GM12878 (cell line): ENCODE data around the gene CCL22. TPM values are rescaled to one million over a fixed set of nuclear protein-coding genes. Genes with fewer than 3 reads are reported as not detected.

Source experiments
- ATAC-seq: fragments of 200-7000 bp; cut with Tn5 transposase; 3 replicates; pipeline ENCODE4 v1.9.1; 2020; ENCODE audit warnings: mild to moderate bottlenecking, moderate library complexity
- BruUV-seq: library from RNA; stranded (reverse); fragments of 400-500 nt; replicated peaks from 2 replicates; lab custom pipeline; 2021; lab: Mats Ljungman, UMichigan
- CTCF ChIA-PET: fragments of 300-600 bp; sonication (Branson Sonifier 250); formaldehyde crosslinking; extraction: SDS; loops from one replicate; lab custom pipeline; 2021; ENCODE audit warnings: inconsistent platforms; lab: Yijun Ruan, JAX
- POLR2A ChIA-PET: fragments of 350-600 bp; formaldehyde crosslinking; extraction: SDS; loops from one replicate; lab custom pipeline; 2021; ENCODE audit warnings: inconsistent platforms; lab: Charles Lee
- RAD21 ChIA-PET: fragments of 300-600 bp; sonication (Branson Sonifier 250); formaldehyde crosslinking; loops from one replicate; lab custom pipeline; 2023; ENCODE audit warnings: antibody characterized with exemption; ENCODE audit not compliant: unreplicated experiment; lab: Charles Lee
- SMC1A ChIA-PET: fragments of 300-600 bp; sonication (Branson Sonifier 250); formaldehyde crosslinking; loops from one replicate; lab custom pipeline; 2023; ENCODE audit not compliant: unreplicated experiment, uncharacterized antibody; lab: Charles Lee
- DNase-seq: peaks from one replicate; pipeline ENCODE4 v3.0.0-alpha.2; 2011; ENCODE audit warnings: low read depth, low spot score
- FAIRE-seq: peaks from 3 replicates; lab custom pipeline; 2011; peaks lifted over from hg19 to GRCh38; lab: Jason Lieb, UNC
- H2AFZ ChIP-seq: 2 replicates; pipeline ENCODE4 v1.6.0; 2011; ENCODE audit warnings: low read depth, low read length, control low read depth; ENCODE audit not compliant: control insufficient read depth
- H3K27ac ChIP-seq: 2 replicates; pipeline ENCODE4 v1.5.1; 2011; ENCODE audit warnings: control low read depth; ENCODE audit not compliant: control insufficient read depth, insufficient read depth
- H3K27me3 ChIP-seq, 2 experiments: replicated peaks in 1 of 2; 2 replicates each; pipeline versions ENCODE4 v1.6.0 to v1.6.1; 2011; ENCODE audit warnings: low read length in 1 of 2; ENCODE audit not compliant: control insufficient read depth in 2 of 2, insufficient read depth in 2 of 2
- H3K36me3 ChIP-seq, 2 experiments: 2 replicates each; pipeline ENCODE4 v1.5.1; 2011; ENCODE audit warnings: low read length in 1 of 2; ENCODE audit not compliant: control insufficient read depth in 2 of 2, insufficient read depth in 2 of 2
- H3K4me1 ChIP-seq: 2 replicates; pipeline ENCODE4 v1.6.1; 2011; ENCODE audit warnings: mild to moderate bottlenecking, low read length, moderate library complexity, mixed read lengths; ENCODE audit not compliant: control insufficient read depth, insufficient read depth
- H3K4me2 ChIP-seq: 2 replicates; pipeline ENCODE4 v1.6.0; 2011; ENCODE audit warnings: control low read depth; ENCODE audit not compliant: control insufficient read depth, insufficient read depth
- H3K4me3 ChIP-seq: fragments of 200-600 bp; sonication (generic); 2 replicates; pipeline ENCODE4 v1.5.1; 2016
- H3K79me2 ChIP-seq: 2 replicates; pipeline ENCODE4 v1.6.0; 2011; ENCODE audit warnings: low read length; ENCODE audit not compliant: control insufficient read depth, insufficient read depth
- H3K9ac ChIP-seq: 2 replicates; pipeline ENCODE4 v1.8.0; 2011; ENCODE audit warnings: low read length, control low read depth, mixed read lengths; ENCODE audit not compliant: control insufficient read depth, insufficient read depth
- H3K9me3 ChIP-seq: replicated peaks from 3 replicates; pipeline ENCODE4 v1.5.1; 2011; ENCODE audit warnings: mild to moderate bottlenecking, low read length; ENCODE audit not compliant: control insufficient read depth, insufficient read depth
- H4K20me1 ChIP-seq: 2 replicates; pipeline ENCODE4 v1.6.0; 2011; ENCODE audit not compliant: control insufficient read depth, insufficient read depth
- CEBPB ChIP-seq, 2 experiments: fragments of 150-350 bp in 1 of 2; IDR thresholded peaks; 2 replicates each; pipeline ENCODE4 v1.6.1; 2012 to 2014; ENCODE audit warnings: low read depth in 2 of 2, low read length in 2 of 2, borderline replicate concordance in 1 of 2, inconsistent platforms in 1 of 2
- DPF2 ChIP-seq: fragments of 450-650 bp; IDR thresholded peaks from 2 replicates; pipeline ENCODE4 v1.6.1; 2017; ENCODE audit warnings: mild to moderate bottlenecking
- EED ChIP-seq: sonication (generic); IDR thresholded peaks from 2 replicates; pipeline ENCODE4 v1.6.1; 2016; ENCODE audit warnings: antibody characterized with exemption, low read depth
- ELK1 ChIP-seq: IDR thresholded peaks from 2 replicates; pipeline ENCODE4 v1.6.1; 2012; ENCODE audit warnings: low read depth, low read length, improper control_type of control experiment
- JUND ChIP-seq: IDR thresholded peaks from 2 replicates; pipeline ENCODE4 v1.6.1; 2012; ENCODE audit warnings: low read depth, mild to moderate bottlenecking, low read length, improper control_type of control experiment, moderate library complexity
- NKRF ChIP-seq: fragments of 450-650 bp; conservative IDR thresholded peaks from 2 replicates; pipeline ENCODE4 v1.6.1; 2017; ENCODE audit warnings: mild to moderate bottlenecking, moderate library complexity
- RFX5 ChIP-seq: IDR thresholded peaks from 2 replicates; pipeline ENCODE4 v1.6.1; 2011; ENCODE audit warnings: low read depth, low read length, improper control_type of control experiment
- SRF ChIP-seq, 2 experiments: IDR thresholded peaks; 2 replicates each; pipeline ENCODE4 v1.6.1; 2011; ENCODE audit warnings: low read depth in 2 of 2, low read length in 2 of 2, mild to moderate bottlenecking in 1 of 2, moderate library complexity in 1 of 2
- SUZ12 ChIP-seq: fragments of 200-600 bp; sonication (generic); IDR thresholded peaks from one replicate; pipeline ENCODE4 v1.6.1; 2018; ENCODE audit warnings: antibody characterized with exemption, mild to moderate bottlenecking; ENCODE audit not compliant: unreplicated experiment
- ZBED1 ChIP-seq: IDR thresholded peaks from 2 replicates; pipeline ENCODE4 v1.6.1; 2016; ENCODE audit warnings: borderline replicate concordance
- WGBS: methylation state at CpG from one replicate; pipeline ENCODE4 v1.1.6; 2016; ENCODE audit warnings: low lambda C conversion rate; ENCODE audit not compliant: insufficient replicate concordance, insufficient coverage; ENCODE audit errors: missing lambda C conversion rate; 5-methylcytosine and 5-hydroxymethylcytosine counted together
- in situ Hi-C: fragments of 300-500 bp; cut with MboI; formaldehyde crosslinking; loops from 9 replicates; pipeline ENCODE4 v1.14.3; 2018; ENCODE audit warnings: mixed read lengths
- intact Hi-C: fragments of 100-400 bp; cut with micrococcal nuclease; formaldehyde crosslinking; loops from one replicate; pipeline ENCODE4 v1.14.2; 2022; ENCODE audit not compliant: unreplicated experiment
- polyA plus RNA-seq, 11 experiments: library from polyadenylated mRNA; depleted of rRNA in 4 of 11; unstranded in 6 of 11; stranded (reverse) in 5 of 11; fragments of >200 nt; fragmentation: Nextera tagmentation in 4 of 11; fragmentation: Illumina TruSeq in 1 of 11; extraction: Ambion mirVana in 4 of 11; extraction: Trizol in 1 of 11; gene quantifications; 1 replicate in 1 of 11; 2 replicates in 10 of 11; pipeline versions ENCODE4 v1.2.1 to v1.2.3, GENCODE V29; 2011 to 2016; ENCODE audit warnings: inconsistent platforms in 2 of 11, missing spikeins in 2 of 11, low read depth in 1 of 11
- total RNA-seq, 4 experiments: library from RNA; depleted of rRNA in 3 of 4; stranded (reverse); fragments of >200 nt in 3 of 4; fragmentation: Illumina TruSeq in 1 of 4; extraction: Trizol in 1 of 4; gene quantifications; 2 replicates each; pipeline versions ENCODE4 v1.2.1 to v1.2.3, GENCODE V29; 2013 to 2021

The CCL22 gene
- total and polyA plus RNA-seq, 10 of the 15 experiments (the other 5 are each of a cell fraction or from before 2014, with no cell fraction given), result 38.0 to 704 (median 349) TPM

- SMC1A ChIA-PET, result interaction anchor here (0.9 to 1.4 kb wide), 3 partner anchors 13 to 16 kb away, joined by 3 to 4 read pairs (median 3); no protein-coding TSS in a partner anchor
These were observed 2.6 kb upstream of the CCL22 start for GRCh38 chr16:57355898-57356414.

DNA sequence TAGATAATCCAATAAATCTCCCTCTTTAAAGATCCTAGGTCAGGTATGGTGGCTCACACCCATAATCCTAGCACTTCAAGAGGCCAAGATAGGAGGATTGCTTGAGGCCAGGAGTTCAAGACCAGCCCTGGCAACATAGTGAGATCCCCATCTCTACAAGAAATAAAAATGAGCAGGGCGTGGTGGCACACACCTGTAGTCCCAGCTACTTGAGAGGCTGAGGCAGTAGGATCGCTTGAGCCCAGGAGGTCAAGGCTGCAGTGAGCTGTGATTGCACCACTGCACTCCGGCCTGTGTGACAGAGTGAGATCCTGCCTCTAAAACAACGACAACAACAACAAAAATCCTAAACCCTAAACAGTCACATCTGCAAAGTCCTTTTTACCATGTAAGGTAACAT, 2.0 kb upstream of the CCL22 start:
- in situ Hi-C loops, result no loop called here
- H4K20me1 ChIP-seq, result no peaks in the 10 kb centered on the region

More at GRCh38 chr16:57355898-57356414, 2.6 kb upstream of the CCL22 start:
- CTCF ChIA-PET, result interaction anchor here (1.0 to 1.3 kb wide), 2 partner anchors 15 to 63 kb away, joined by 3 to 4 read pairs; no protein-coding TSS in a partner anchor
- Histone ChIP-seq H3K36me3 (no peaks in the 10 kb centered on the region), H3K4me1 (peaks cover 31% of the 10 kb centered on the region), H3K27me3 (no peaks in the 10 kb centered on the region), H4K20me1 (no peaks in the 10 kb centered on the region), H3K79me2 (no peaks in the 10 kb centered on the region), H3K4me3 (no peak overlapping the region), H3K27ac (no peak overlapping the region), H3K9ac (no peak overlapping the region), H3K4me2 (no peak overlapping the region), H3K9me3 (no peaks in the 10 kb centered on the region), H2AFZ (no peak overlapping the region)
- POLR2A ChIA-PET, result interaction anchor here (1.1 to 1.6 kb wide), 3 partner anchors 22 to 57 kb away, joined by 3 to 5 read pairs (median 5); no protein-coding TSS in a partner anchor
- in situ Hi-C loops (no loop called here), intact Hi-C loops (loop anchor here (5.0 kb wide), 1 partner anchor 54 kb away; no protein-coding TSS in a partner anchor)
- DNase-seq (no peak), FAIRE-seq (no peak), ATAC-seq (no peak)
- TF ChIP-seq DPF2, result 0 out of 2 replicates have a peak, but pooled peaks have one; percentile 36
- no peak for TF ChIP-seq ELK1
- 71% methylated on average over 5 of the region's 5 CpGs for WGBS
- RAD21 ChIA-PET, result interaction anchor here (0.6 to 3.4 kb wide), 3 partner anchors 16 to 61 kb away, joined by 3 to 14 read pairs (median 3); no protein-coding TSS in a partner anchor
- no TSS peak for BruUV-seq

More for the DNA sequence above, 2.0 kb upstream of the CCL22 start:
- Histone ChIP-seq H3K4me3 (no peak overlapping the region), H2AFZ (no peak overlapping the region), H3K9me3 (no peaks in the 10 kb centered on the region), H3K27me3 (no peaks in the 10 kb centered on the region), H3K4me2 (no peak overlapping the region), H3K27ac (no peak overlapping the region), H3K9ac (no peak overlapping the region), H3K36me3 (no peaks in the 10 kb centered on the region), H3K79me2 (no peaks in the 10 kb centered on the region), H3K4me1 (peaks cover 31% of the 10 kb centered on the region)
- no peak for FAIRE-seq
- POLR2A ChIA-PET, result interaction anchor here (1.4 to 1.6 kb wide), 2 partner anchors 21 to 57 kb away, joined by 5 read pairs; no protein-coding TSS in a partner anchor
- no peak for ATAC-seq
- no TSS peak for BruUV-seq
- SMC1A ChIA-PET, result interaction anchor here (1.2 to 1.4 kb wide), 4 partner anchors 13 to 54 kb away, joined by 3 to 5 read pairs (median 4); no protein-coding TSS in a partner anchor
- TF ChIP-seq CEBPB (IDR thresholded peaks at IDR 0.05; ENCODE audit: borderline replicate concordance in 1 of 2, low read depth in 2 of 2, low read length in 2 of 2) (no peak), NKRF (no peak), SRF (IDR thresholded peaks at IDR 0.05; ENCODE audit: low read depth in 2 of 2, low read length in 2 of 2) (no peak), EED (no peak), SUZ12 (no peak), JUND (no peak), ZBED1 (no peak), RFX5 (no peak)
- no peak for DNase-seq
- intact Hi-C loops, result loop anchor here (5.0 kb wide), 1 partner anchor 54 kb away; no protein-coding TSS in a partner anchor
- WGBS, result 75% methylated on average over 4 of the region's 4 CpGs
- RAD21 ChIA-PET, result interaction anchor here (3.4 kb wide), 1 partner anchor 53 kb away, joined by 14 read pairs; no protein-coding TSS in a partner anchor
- CTCF ChIA-PET, result no interaction called here
